Measurements from ENCODE around the gene PPP4R3A.
A peak's percentile ranks its signal among the peaks of the same experiment; 100 is the strongest.

DNA sequence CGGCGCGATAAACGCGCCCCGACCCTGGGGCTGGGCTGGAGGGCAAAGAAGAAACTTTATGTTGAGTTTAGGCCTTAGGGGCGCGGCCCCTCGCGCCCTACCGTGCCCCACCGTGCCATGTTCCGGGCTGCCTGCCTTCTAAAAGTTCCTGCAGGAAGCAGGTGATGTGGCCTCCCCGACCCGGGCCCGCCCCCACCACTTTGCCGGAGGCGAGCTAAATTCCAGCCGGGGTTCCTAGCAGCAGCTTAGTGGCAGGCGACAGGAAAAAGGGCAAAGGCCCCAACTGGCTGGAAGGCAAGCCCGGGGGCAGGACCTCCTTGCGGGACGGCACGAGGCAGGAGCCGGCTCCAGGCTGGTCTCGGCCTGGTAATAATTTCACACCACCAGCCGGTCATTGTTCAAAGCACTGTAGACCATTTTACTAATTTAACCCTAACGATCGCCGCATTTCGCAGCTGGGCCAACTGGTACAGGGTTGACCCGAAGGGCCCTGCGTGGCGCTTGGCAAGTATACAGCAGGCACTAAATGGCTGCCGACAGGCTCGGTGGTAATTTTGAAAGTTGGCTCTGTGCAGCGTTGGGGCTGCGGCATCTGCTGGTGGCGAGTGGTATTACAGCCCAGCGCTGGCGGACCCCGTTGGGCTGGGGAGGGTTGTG lies 91.6 kb downstream of the PPP4R3A start:
- TF ChIP-seq TRIM28 (IDR thresholded peaks at IDR 0.05; ENCODE audit: borderline replicate concordance, low read length) (no peak), ZNF785 (tag by site-specific recombination; IDR thresholded peaks at IDR 0.05) (no peak), ZNF701 (tag by site-specific recombination; IDR thresholded peaks at IDR 0.05) (no peak)
- TF ChIP-seq, protein P1, sequence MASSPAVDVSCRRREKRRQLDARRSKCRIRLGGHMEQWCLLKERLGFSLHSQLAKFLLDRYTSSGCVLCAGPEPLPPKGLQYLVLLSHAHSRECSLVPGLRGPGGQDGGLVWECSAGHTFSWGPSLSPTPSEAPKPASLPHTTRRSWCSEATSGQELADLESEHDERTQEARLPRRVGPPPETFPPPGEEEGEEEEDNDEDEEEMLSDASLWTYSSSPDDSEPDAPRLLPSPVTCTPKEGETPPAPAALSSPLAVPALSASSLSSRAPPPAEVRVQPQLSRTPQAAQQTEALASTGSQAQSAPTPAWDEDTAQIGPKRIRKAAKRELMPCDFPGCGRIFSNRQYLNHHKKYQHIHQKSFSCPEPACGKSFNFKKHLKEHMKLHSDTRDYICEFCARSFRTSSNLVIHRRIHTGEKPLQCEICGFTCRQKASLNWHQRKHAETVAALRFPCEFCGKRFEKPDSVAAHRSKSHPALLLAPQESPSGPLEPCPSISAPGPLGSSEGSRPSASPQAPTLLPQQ (tag by site-specific recombination; IDR thresholded peaks at IDR 0.05) = no peak
- TF ChIP-seq, protein P2, sequence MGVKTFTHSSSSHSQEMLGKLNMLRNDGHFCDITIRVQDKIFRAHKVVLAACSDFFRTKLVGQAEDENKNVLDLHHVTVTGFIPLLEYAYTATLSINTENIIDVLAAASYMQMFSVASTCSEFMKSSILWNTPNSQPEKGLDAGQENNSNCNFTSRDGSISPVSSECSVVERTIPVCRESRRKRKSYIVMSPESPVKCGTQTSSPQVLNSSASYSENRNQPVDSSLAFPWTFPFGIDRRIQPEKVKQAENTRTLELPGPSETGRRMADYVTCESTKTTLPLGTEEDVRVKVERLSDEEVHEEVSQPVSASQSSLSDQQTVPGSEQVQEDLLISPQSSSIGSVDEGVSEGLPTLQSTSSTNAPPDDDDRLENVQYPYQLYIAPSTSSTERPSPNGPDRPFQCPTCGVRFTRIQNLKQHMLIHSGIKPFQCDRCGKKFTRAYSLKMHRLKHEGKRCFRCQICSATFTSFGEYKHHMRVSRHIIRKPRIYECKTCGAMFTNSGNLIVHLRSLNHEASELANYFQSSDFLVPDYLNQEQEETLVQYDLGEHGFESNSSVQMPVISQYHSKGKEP (tag by site-specific recombination; IDR thresholded peaks at IDR 0.05) = no peak
- TF ChIP-seq, protein P3, sequence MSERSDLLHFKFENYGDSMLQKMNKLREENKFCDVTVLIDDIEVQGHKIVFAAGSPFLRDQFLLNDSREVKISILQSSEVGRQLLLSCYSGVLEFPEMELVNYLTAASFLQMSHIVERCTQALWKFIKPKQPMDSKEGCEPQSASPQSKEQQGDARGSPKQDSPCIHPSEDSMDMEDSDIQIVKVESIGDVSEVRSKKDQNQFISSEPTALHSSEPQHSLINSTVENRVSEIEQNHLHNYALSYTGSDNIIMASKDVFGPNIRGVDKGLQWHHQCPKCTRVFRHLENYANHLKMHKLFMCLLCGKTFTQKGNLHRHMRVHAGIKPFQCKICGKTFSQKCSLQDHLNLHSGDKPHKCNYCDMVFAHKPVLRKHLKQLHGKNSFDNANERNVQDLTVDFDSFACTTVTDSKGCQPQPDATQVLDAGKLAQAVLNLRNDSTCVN (tag by site-specific recombination; optimal IDR thresholded peaks at IDR 0.05) = peak; percentile 59
- TF ChIP-seq, protein P4, sequence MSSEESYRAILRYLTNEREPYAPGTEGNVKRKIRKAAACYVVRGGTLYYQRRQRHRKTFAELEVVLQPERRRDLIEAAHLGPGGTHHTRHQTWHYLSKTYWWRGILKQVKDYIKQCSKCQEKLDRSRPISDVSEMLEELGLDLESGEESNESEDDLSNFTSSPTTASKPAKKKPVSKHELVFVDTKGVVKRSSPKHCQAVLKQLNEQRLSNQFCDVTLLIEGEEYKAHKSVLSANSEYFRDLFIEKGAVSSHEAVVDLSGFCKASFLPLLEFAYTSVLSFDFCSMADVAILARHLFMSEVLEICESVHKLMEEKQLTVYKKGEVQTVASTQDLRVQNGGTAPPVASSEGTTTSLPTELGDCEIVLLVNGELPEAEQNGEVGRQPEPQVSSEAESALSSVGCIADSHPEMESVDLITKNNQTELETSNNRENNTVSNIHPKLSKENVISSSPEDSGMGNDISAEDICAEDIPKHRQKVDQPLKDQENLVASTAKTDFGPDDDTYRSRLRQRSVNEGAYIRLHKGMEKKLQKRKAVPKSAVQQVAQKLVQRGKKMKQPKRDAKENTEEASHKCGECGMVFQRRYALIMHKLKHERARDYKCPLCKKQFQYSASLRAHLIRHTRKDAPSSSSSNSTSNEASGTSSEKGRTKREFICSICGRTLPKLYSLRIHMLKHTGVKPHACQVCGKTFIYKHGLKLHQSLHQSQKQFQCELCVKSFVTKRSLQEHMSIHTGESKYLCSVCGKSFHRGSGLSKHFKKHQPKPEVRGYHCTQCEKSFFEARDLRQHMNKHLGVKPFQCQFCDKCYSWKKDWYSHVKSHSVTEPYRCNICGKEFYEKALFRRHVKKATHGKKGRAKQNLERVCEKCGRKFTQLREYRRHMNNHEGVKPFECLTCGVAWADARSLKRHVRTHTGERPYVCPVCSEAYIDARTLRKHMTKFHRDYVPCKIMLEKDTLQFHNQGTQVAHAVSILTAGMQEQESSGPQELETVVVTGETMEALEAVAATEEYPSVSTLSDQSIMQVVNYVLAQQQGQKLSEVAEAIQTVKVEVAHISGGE (tag by site-specific recombination; conservative IDR thresholded peaks at IDR 0.05; ENCODE audit: low read depth) = peak; percentile 45; the same call in 1 of the 2 replicates
- TF ChIP-seq, protein P5, sequence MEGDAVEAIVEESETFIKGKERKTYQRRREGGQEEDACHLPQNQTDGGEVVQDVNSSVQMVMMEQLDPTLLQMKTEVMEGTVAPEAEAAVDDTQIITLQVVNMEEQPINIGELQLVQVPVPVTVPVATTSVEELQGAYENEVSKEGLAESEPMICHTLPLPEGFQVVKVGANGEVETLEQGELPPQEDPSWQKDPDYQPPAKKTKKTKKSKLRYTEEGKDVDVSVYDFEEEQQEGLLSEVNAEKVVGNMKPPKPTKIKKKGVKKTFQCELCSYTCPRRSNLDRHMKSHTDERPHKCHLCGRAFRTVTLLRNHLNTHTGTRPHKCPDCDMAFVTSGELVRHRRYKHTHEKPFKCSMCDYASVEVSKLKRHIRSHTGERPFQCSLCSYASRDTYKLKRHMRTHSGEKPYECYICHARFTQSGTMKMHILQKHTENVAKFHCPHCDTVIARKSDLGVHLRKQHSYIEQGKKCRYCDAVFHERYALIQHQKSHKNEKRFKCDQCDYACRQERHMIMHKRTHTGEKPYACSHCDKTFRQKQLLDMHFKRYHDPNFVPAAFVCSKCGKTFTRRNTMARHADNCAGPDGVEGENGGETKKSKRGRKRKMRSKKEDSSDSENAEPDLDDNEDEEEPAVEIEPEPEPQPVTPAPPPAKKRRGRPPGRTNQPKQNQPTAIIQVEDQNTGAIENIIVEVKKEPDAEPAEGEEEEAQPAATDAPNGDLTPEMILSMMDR (tag by site-specific recombination; IDR thresholded peaks at IDR 0.05) = peak; percentile 91
